CD4-positive, alpha-beta T cell (primary cell): Measurements from ENCODE around the gene CEP131. TPM values are rescaled to one million over a fixed set of nuclear protein-coding genes. Genes with fewer than 3 reads are reported as not detected.

Experiments
- ATAC-seq: fragments of 200-7000 bp; cut with Tn5 transposase; one replicate; pipeline ENCODE4 v1.10.0; 2022; ENCODE audit warnings: mild to moderate bottlenecking; ENCODE audit not compliant: poor library complexity
- CTCF ChIA-PET: fragments of 350-600 bp; sonication (Branson Sonifier 250); formaldehyde crosslinking; loops from one replicate; lab custom pipeline; 2021; ENCODE audit warnings: antibody characterized with exemption, inconsistent platforms; lab: Charles Lee
- POLR2A ChIA-PET: fragments of 350-600 bp; sonication (Branson Sonifier 250); formaldehyde crosslinking; loops from one replicate; lab custom pipeline; 2021; ENCODE audit warnings: antibody characterized with exemption, inconsistent platforms; lab: Charles Lee
- DNase-seq, 14 experiments: peaks; one replicate each; pipeline ENCODE4 v3.0.0-alpha.2; 2013 to 2020; ENCODE audit warnings: mixed read lengths in 2 of 14
- H3K27ac ChIP-seq, 2 donors: one replicate each; pipeline versions ENCODE4 v1.5.1 to v1.7.0; 2013; ENCODE audit warnings: low read length in 2 of 2, low read depth in 1 of 2, mild to moderate bottlenecking in 1 of 2
- H3K27me3 ChIP-seq, 2 experiments: 1 replicate in 1 of 2; 2 replicates in 1 of 2; pipeline versions ENCODE4 v1.6.1 to v1.7.0; 2013; ENCODE audit warnings: low read length in 2 of 2, control low read depth in 1 of 2, mild to moderate bottlenecking in 1 of 2, moderate library complexity in 1 of 2; ENCODE audit not compliant: insufficient read depth in 2 of 2, control insufficient read depth in 1 of 2
- H3K36me3 ChIP-seq: one replicate; pipeline ENCODE4 v1.6.1; 2013; ENCODE audit warnings: low read length, control low read depth; ENCODE audit not compliant: insufficient read depth
- H3K4me1 ChIP-seq: one replicate; pipeline ENCODE4 v1.6.1; 2013; ENCODE audit warnings: low read length, control low read depth; ENCODE audit not compliant: insufficient read depth
- H3K4me3 ChIP-seq: one replicate; pipeline ENCODE4 v1.5.1; 2013; ENCODE audit warnings: mild to moderate bottlenecking, low read length, moderate library complexity
- H3K9me3 ChIP-seq, 2 experiments: 1 replicate in 1 of 2; 2 replicates in 1 of 2; pipeline versions ENCODE4 v1.6.1 to v1.7.0; 2013; ENCODE audit warnings: low read length in 2 of 2, mild to moderate bottlenecking in 2 of 2, control low read depth in 1 of 2, moderate library complexity in 1 of 2; ENCODE audit not compliant: control insufficient read depth in 1 of 2, insufficient read depth in 1 of 2
- H3K27ac Mint-ChIP-seq: one replicate; pipeline ENCODE4 v1.8.0; 2020; ENCODE audit warnings: mixed read lengths
- H3K27me3 Mint-ChIP-seq: one replicate; pipeline ENCODE4 v1.8.0; 2021; ENCODE audit warnings: mixed read lengths
- H3K36me3 Mint-ChIP-seq: one replicate; pipeline ENCODE4 v1.8.0; 2021; ENCODE audit warnings: low read depth, mixed read lengths
- H3K4me1 Mint-ChIP-seq: one replicate; pipeline ENCODE4 v1.8.0; 2021; ENCODE audit warnings: low read depth, mixed read lengths
- H3K4me3 Mint-ChIP-seq: one replicate; pipeline ENCODE4 v1.8.0; 2020; ENCODE audit warnings: mild to moderate bottlenecking, mixed read lengths
- H3K9me3 Mint-ChIP-seq: one replicate; pipeline ENCODE4 v1.8.0; 2020; ENCODE audit warnings: mixed read lengths
- CTCF ChIP-seq: fragments of 200-600 bp; IDR thresholded peaks from one replicate; pipeline ENCODE4 v1.8.0; 2022; ENCODE audit warnings: antibody characterized with exemption, mild to moderate bottlenecking
- intact Hi-C, 2 experiments: fragments of 100-400 bp; cut with DNase I in 1 of 2; cut with micrococcal nuclease in 1 of 2; formaldehyde crosslinking; loops; one replicate each; pipeline versions ENCODE4 v1.15.1 to v1.9.0; 2023 to 2025; cut with DNase I, micrococcal nuclease
- total RNA-seq, 174 experiments: library from RNA in 2 of 174; stranded (reverse) in 2 of 174; gene quantifications; one replicate each; pipeline ENCODE4 v1.2.3 and lab custom pipeline; 2021 to 2026

The CEP131 gene
- total RNA-seq, 2 experiments from 2014 or later = 11.2 to 12.3 TPM

GRCh38 chr17:81252326-81252986 is 29.7 kb upstream of the CEP131 start:
- intact Hi-C loops = loop anchor here (2.0 to 5.0 kb wide), 3 partner anchors 44 to 70 kb away; partner anchors contain the start of gene SLC38A10 (in 1 of the 2)
- peaks cover 23% of the 10 kb centered on the region for H3K36me3 Mint-ChIP-seq
- POLR2A ChIA-PET = no interaction called here
- DNase-seq = no peak
- TF ChIP-seq CTCF = no peak
- ATAC-seq = no peak
- Histone ChIP-seq H3K4me3 (no peak overlapping the region), H3K27me3 (no peaks in the 10 kb centered on the region), H3K9me3 (no peaks in the 10 kb centered on the region), H3K27ac (no peak overlapping the region), H3K4me1 (no peaks in the 10 kb centered on the region), H3K36me3 (peaks cover 42% of the 10 kb centered on the region)
- H3K27ac Mint-ChIP-seq = no peak overlapping the region
- CTCF ChIA-PET = interaction anchor here (1.1 to 1.2 kb wide), 2 partner anchors 232 to 348 kb away, joined by 3 to 5 read pairs; no protein-coding TSS in a partner anchor
- no peak overlapping the region for H3K4me3 Mint-ChIP-seq
- no peaks in the 10 kb centered on the region for H3K9me3 Mint-ChIP-seq
- H3K27me3 Mint-ChIP-seq = no peaks in the 10 kb centered on the region
- H3K4me1 Mint-ChIP-seq = peaks cover 11% of the 10 kb centered on the region

- Mint-ChIP-seq H3K9me3 (no peaks in the 10 kb centered on the region), H3K36me3 (peaks cover 23% of the 10 kb centered on the region), H3K4me1 (peaks cover 11% of the 10 kb centered on the region), H3K27me3 (no peaks in the 10 kb centered on the region), H3K4me3 (no peak overlapping the region), H3K27ac (no peak overlapping the region)
- intact Hi-C loops = loop anchor here (2.0 to 5.0 kb wide), 3 partner anchors 45 to 71 kb away; partner anchors contain the start of gene SLC38A10 (in 1 of the 2)
- H3K27me3 ChIP-seq = no peaks in the 10 kb centered on the region
- no peak for TF ChIP-seq CTCF
- peaks cover 41% of the 10 kb centered on the region for H3K36me3 ChIP-seq
- H3K9me3 ChIP-seq = no peaks in the 10 kb centered on the region
- POLR2A ChIA-PET = no interaction called here
- H3K27ac ChIP-seq = no peak overlapping the region
- peak in 1 of 14 experiments; percentile 21 for DNase-seq
- CTCF ChIA-PET = no interaction called here
- no peak for ATAC-seq
- H3K4me3 ChIP-seq = no peak overlapping the region
- H3K4me1 ChIP-seq = no peaks in the 10 kb centered on the region
These were observed 29.0 kb upstream of the CEP131 start for GRCh38 chr17:81251709-81252301.

GRCh38 chr17:81251094-81251708 is 28.4 kb upstream of the CEP131 start:
- no peak overlapping the region for H3K27ac ChIP-seq
- Mint-ChIP-seq H3K36me3 (peaks cover 23% of the 10 kb centered on the region), H3K27ac (no peak overlapping the region), H3K4me1 (peaks cover 11% of the 10 kb centered on the region), H3K9me3 (no peaks in the 10 kb centered on the region), H3K4me3 (no peak overlapping the region), H3K27me3 (no peaks in the 10 kb centered on the region)
- no peaks in the 10 kb centered on the region for H3K4me1 ChIP-seq
- DNase-seq = no peak
- H3K9me3 ChIP-seq = no peaks in the 10 kb centered on the region
- intact Hi-C loops = loop anchor here in 1 of 2 experiments (5.0 kb wide), 1 partner anchor 46 kb away; the partner anchor contains the start of gene SLC38A10
- ChIA-PET CTCF (no interaction called here), POLR2A (interaction anchor here (0.7 kb wide), 1 partner anchor 12 kb away, joined by 3 read pairs; the partner anchor contains the start of gene NDUFAF8)
- TF ChIP-seq CTCF = no peak
- no peak overlapping the region for H3K4me3 ChIP-seq
- peaks cover 41% of the 10 kb centered on the region for H3K36me3 ChIP-seq
- no peak for ATAC-seq
- H3K27me3 ChIP-seq = no peaks in the 10 kb centered on the region
